Activated naive CD4-positive, alpha-beta T cell treated with anti-CD3 and anti-CD28 coated beads, Interleukin-2, amount 10 ng/mL, durations not matched to agents 7 days and 5 days (primary cell): ENCODE data around the gene IQSEC3.

ENCODE experiments used
- CTCF ChIA-PET: fragments of 350-600 bp; sonication (Branson Sonifier 250); formaldehyde crosslinking; loops from one replicate; lab custom pipeline; 2021; ENCODE audit warnings: antibody characterized with exemption; lab: Charles Lee
- DNase-seq: peaks from one replicate; pipeline ENCODE4 v3.0.0-alpha.2; 2020
- H3K27ac Mint-ChIP-seq: one replicate; pipeline ENCODE4 v1.8.0; 2021; ENCODE audit warnings: mild to moderate bottlenecking, moderate library complexity, mixed read lengths
- H3K27me3 Mint-ChIP-seq: one replicate; pipeline ENCODE4 v1.8.0; 2021; ENCODE audit warnings: mild to moderate bottlenecking, mixed read lengths
- H3K36me3 Mint-ChIP-seq: one replicate; pipeline ENCODE4 v1.8.0; 2021; ENCODE audit warnings: mixed read lengths
- H3K4me1 Mint-ChIP-seq: one replicate; pipeline ENCODE4 v1.8.0; 2021; ENCODE audit warnings: mixed read lengths
- H3K4me3 Mint-ChIP-seq: one replicate; pipeline ENCODE4 v1.8.0; 2021; ENCODE audit warnings: mild to moderate bottlenecking, moderate library complexity, mixed read lengths
- H3K9me3 Mint-ChIP-seq: one replicate; pipeline ENCODE4 v1.8.0; 2021; ENCODE audit warnings: mixed read lengths

IQSEC3 gene

GRCh38 chr12:171276-171675 is 104.7 kb downstream of the IQSEC3 start:
- Mint-ChIP-seq H3K4me1 (peaks cover 15% of the 10 kb centered on the region), H3K27ac (no peak overlapping the region), H3K9me3 (no peaks in the 10 kb centered on the region), H3K27me3 (peaks cover 24% of the 10 kb centered on the region), H3K4me3 (no peak overlapping the region), H3K36me3 (no peaks in the 10 kb centered on the region)
- DNase-seq, result no peak
- CTCF ChIA-PET, result interaction anchor here (1.1 kb wide), 1 partner anchor 48 kb away, joined by 3 read pairs; no protein-coding TSS in a partner anchor

GRCh38 chr12:171743-172676 is 105.4 kb downstream of the IQSEC3 start:
- peaks cover 24% of the 10 kb centered on the region for H3K27me3 Mint-ChIP-seq
- H3K9me3 Mint-ChIP-seq, result no peaks in the 10 kb centered on the region
- no peak overlapping the region for H3K27ac Mint-ChIP-seq
- H3K36me3 Mint-ChIP-seq, result no peaks in the 10 kb centered on the region
- no peak for DNase-seq
- H3K4me3 Mint-ChIP-seq, result no peak overlapping the region
- peaks cover 15% of the 10 kb centered on the region for H3K4me1 Mint-ChIP-seq
- CTCF ChIA-PET, result no interaction called here

GRCh38 chr12:172732-173161 is 106.2 kb downstream of the IQSEC3 start:
- CTCF ChIA-PET, result no interaction called here
- Mint-ChIP-seq H3K4me3 (no peak overlapping the region), H3K4me1 (peaks cover 15% of the 10 kb centered on the region), H3K9me3 (no peaks in the 10 kb centered on the region), H3K36me3 (no peaks in the 10 kb centered on the region), H3K27ac (no peak overlapping the region), H3K27me3 (peaks cover 20% of the 10 kb centered on the region)
- no peak for DNase-seq

GRCh38 chr12:174124-174523 is 107.6 kb downstream of the IQSEC3 start:
- Mint-ChIP-seq H3K36me3 (no peaks in the 10 kb centered on the region), H3K27me3 (peaks cover 22% of the 10 kb centered on the region), H3K9me3 (no peaks in the 10 kb centered on the region), H3K27ac (no peak overlapping the region), H3K4me1 (peaks cover 7% of the 10 kb centered on the region), H3K4me3 (no peak overlapping the region)
- DNase-seq, result no peak
- CTCF ChIA-PET, result no interaction called here

GRCh38 chr12:174596-174995 is 108.0 kb downstream of the IQSEC3 start:
- Mint-ChIP-seq H3K9me3 (no peaks in the 10 kb centered on the region), H3K36me3 (no peaks in the 10 kb centered on the region), H3K4me1 (peaks cover 3% of the 10 kb centered on the region), H3K27ac (no peak overlapping the region), H3K27me3 (peaks cover 22% of the 10 kb centered on the region), H3K4me3 (no peak overlapping the region)
- DNase-seq, result no peak
- CTCF ChIA-PET, result no interaction called here

- peaks cover 4% of the 10 kb centered on the region for H3K4me1 Mint-ChIP-seq
- no peak for DNase-seq
- no peaks in the 10 kb centered on the region for H3K9me3 Mint-ChIP-seq
- H3K36me3 Mint-ChIP-seq, result no peaks in the 10 kb centered on the region
- no peak overlapping the region for H3K4me3 Mint-ChIP-seq
- H3K27me3 Mint-ChIP-seq, result peaks cover 21% of the 10 kb centered on the region
- CTCF ChIA-PET, result no interaction called here
- no peak overlapping the region for H3K27ac Mint-ChIP-seq
These were observed 108.7 kb downstream of the IQSEC3 start for GRCh38 chr12:175250-175649.

- peaks cover 21% of the 10 kb centered on the region for H3K27me3 Mint-ChIP-seq
- CTCF ChIA-PET, result no interaction called here
- no peaks in the 10 kb centered on the region for H3K9me3 Mint-ChIP-seq
- no peaks in the 10 kb centered on the region for H3K36me3 Mint-ChIP-seq
- no peak overlapping the region for H3K4me3 Mint-ChIP-seq
- no peak for DNase-seq
- peaks cover 9% of the 10 kb centered on the region for H3K4me1 Mint-ChIP-seq
- no peak overlapping the region for H3K27ac Mint-ChIP-seq
These were observed 109.2 kb downstream of the IQSEC3 start for GRCh38 chr12:175759-176158.

GRCh38 chr12:176321-177181 is 110.0 kb downstream of the IQSEC3 start:
- Mint-ChIP-seq H3K4me1 (peaks cover 9% of the 10 kb centered on the region), H3K4me3 (no peak overlapping the region), H3K9me3 (no peaks in the 10 kb centered on the region), H3K36me3 (no peaks in the 10 kb centered on the region), H3K27ac (no peak overlapping the region), H3K27me3 (peaks cover 21% of the 10 kb centered on the region)
- no peak for DNase-seq
- CTCF ChIA-PET, result interaction anchor here (1.2 kb wide), 1 partner anchor 10 kb away, joined by 3 read pairs; no protein-coding TSS in a partner anchor

GRCh38 chr12:177336-177979 is 110.9 kb downstream of the IQSEC3 start:
- DNase-seq, result no peak
- CTCF ChIA-PET, result interaction anchor here (1.2 to 1.4 kb wide), 3 partner anchors 9 to 42 kb away, joined by 3 read pairs; no protein-coding TSS in a partner anchor
- Mint-ChIP-seq H3K36me3 (no peaks in the 10 kb centered on the region), H3K4me3 (no peak overlapping the region), H3K9me3 (no peaks in the 10 kb centered on the region), H3K27ac (no peak overlapping the region), H3K4me1 (peaks cover 9% of the 10 kb centered on the region), H3K27me3 (peaks cover 21% of the 10 kb centered on the region)

- H3K9me3 Mint-ChIP-seq, result no peaks in the 10 kb centered on the region
- no peak overlapping the region for H3K4me3 Mint-ChIP-seq
- H3K36me3 Mint-ChIP-seq, result no peaks in the 10 kb centered on the region
- H3K27me3 Mint-ChIP-seq, result peaks cover 16% of the 10 kb centered on the region
- no peak overlapping the region for H3K27ac Mint-ChIP-seq
- peaks cover 9% of the 10 kb centered on the region for H3K4me1 Mint-ChIP-seq
- DNase-seq, result no peak
- CTCF ChIA-PET, result interaction anchor here (1.2 to 1.4 kb wide), 3 partner anchors 8 to 41 kb away, joined by 3 read pairs; no protein-coding TSS in a partner anchor
These were observed 111.6 kb downstream of the IQSEC3 start for GRCh38 chr12:177980-178828.

- H3K27ac Mint-ChIP-seq, result no peak overlapping the region
- CTCF ChIA-PET, result interaction anchor here (0.6 to 1.4 kb wide), 3 partner anchors 10 to 97 kb away, joined by 3 read pairs; no protein-coding TSS in a partner anchor
- H3K9me3 Mint-ChIP-seq, result no peaks in the 10 kb centered on the region
- peaks cover 16% of the 10 kb centered on the region for H3K27me3 Mint-ChIP-seq
- no peak for DNase-seq
- peaks cover 9% of the 10 kb centered on the region for H3K4me1 Mint-ChIP-seq
- no peaks in the 10 kb centered on the region for H3K36me3 Mint-ChIP-seq
- H3K4me3 Mint-ChIP-seq, result no peak overlapping the region
These were observed 112.2 kb downstream of the IQSEC3 start for GRCh38 chr12:178829-179109.

- no peaks in the 10 kb centered on the region for H3K36me3 Mint-ChIP-seq
- no peak for DNase-seq
- CTCF ChIA-PET, result interaction anchor here (0.6 to 1.4 kb wide), 4 partner anchors 10 to 97 kb away, joined by 3 to 4 read pairs (median 3); no protein-coding TSS in a partner anchor
- H3K4me1 Mint-ChIP-seq, result peaks cover 9% of the 10 kb centered on the region
- H3K4me3 Mint-ChIP-seq, result no peak overlapping the region
- H3K27ac Mint-ChIP-seq, result no peak overlapping the region
- H3K27me3 Mint-ChIP-seq, result peaks cover 16% of the 10 kb centered on the region
- no peaks in the 10 kb centered on the region for H3K9me3 Mint-ChIP-seq
These were observed 112.7 kb downstream of the IQSEC3 start for GRCh38 chr12:179131-179884.
